ENCODE results near the gene AIFM2. TPM values are rescaled to one million over a fixed set of nuclear protein-coding genes. Genes with fewer than 3 reads are reported as not detected.

AIFM2 gene
- total RNA-seq, 2 experiments from 2014 or later = 3.0 to 3.3 TPM

- CTCF ChIA-PET = interaction anchor here (0.6 to 4.7 kb wide), 42 partner anchors 10 to 310 kb away, joined by 3 to 69 read pairs (median 5); partner anchors contain the start of genes AIFM2 and SAR1A
- no peaks in the 10 kb centered on the region for H3K9me3 Mint-ChIP-seq
- peaks cover 14% of the 10 kb centered on the region for H3K36me3 Mint-ChIP-seq (ENCODE audit: low read depth)
These were observed 13.3 kb upstream of the AIFM2 start for GRCh38 chr10:70145666-70146488.

GRCh38 chr10:70145166-70145665, 12.6 kb upstream of the AIFM2 start:
- peak overlapping the region; percentile 36 for H3K27ac Mint-ChIP-seq
- CTCF ChIA-PET = interaction anchor here (0.6 to 4.7 kb wide), 11 partner anchors 10 to 246 kb away, joined by 4 to 69 read pairs (median 12); partner anchors contain the start of gene SAR1A
- intact Hi-C loops (cut with micrococcal nuclease) = no loop called here
- H3K27me3 Mint-ChIP-seq (ENCODE audit: low read depth) = no peaks in the 10 kb centered on the region
- no peaks in the 10 kb centered on the region for H3K9me3 Mint-ChIP-seq
- peaks cover 14% of the 10 kb centered on the region for H3K36me3 Mint-ChIP-seq (ENCODE audit: low read depth)
- H3K4me3 Mint-ChIP-seq = peak overlapping the region; percentile 90
- peaks cover 30% of the 10 kb centered on the region for H3K4me1 Mint-ChIP-seq (ENCODE audit: low read depth)
- DNase-seq = no peak

More at GRCh38 chr10:70145666-70146488, 13.3 kb upstream of the AIFM2 start:
- H3K27me3 Mint-ChIP-seq (ENCODE audit: low read depth) = no peaks in the 10 kb centered on the region
- peak; percentile 71 for DNase-seq
- H3K4me1 Mint-ChIP-seq (ENCODE audit: low read depth) = peaks cover 30% of the 10 kb centered on the region
- intact Hi-C loops (cut with micrococcal nuclease) = loop anchor here (1.0 to 2.0 kb wide), 13 partner anchors 8 to 257 kb away; partner anchors contain the start of genes LRRC20, PPA1 and SAR1A
- H3K27ac Mint-ChIP-seq = peak overlapping the region; percentile 93
- peak overlapping the region; percentile 90 for H3K4me3 Mint-ChIP-seq

- no peak for DNase-seq
- Mint-ChIP-seq H3K4me3 (peak overlapping the region; percentile 90), H3K4me1 (ENCODE audit: low read depth) (peaks cover 30% of the 10 kb centered on the region), H3K27ac (no peak overlapping the region), H3K36me3 (ENCODE audit: low read depth) (peaks cover 7% of the 10 kb centered on the region), H3K9me3 (no peaks in the 10 kb centered on the region), H3K27me3 (ENCODE audit: low read depth) (no peaks in the 10 kb centered on the region)
- intact Hi-C loops (cut with micrococcal nuclease) = no loop called here
- CTCF ChIA-PET = interaction anchor here (1.3 to 4.7 kb wide), 5 partner anchors 10 to 123 kb away, joined by 4 to 69 read pairs (median 19); partner anchors contain the start of gene SAR1A
These were observed 11.9 kb upstream of the AIFM2 start for GRCh38 chr10:70144372-70145110.

- intact Hi-C loops (cut with micrococcal nuclease) = loop anchor here (1.0 kb wide), 1 partner anchor 21 kb away; no protein-coding TSS in a partner anchor
- Mint-ChIP-seq H3K27ac (no peak overlapping the region), H3K4me1 (ENCODE audit: low read depth) (peaks cover 25% of the 10 kb centered on the region), H3K9me3 (no peaks in the 10 kb centered on the region), H3K36me3 (ENCODE audit: low read depth) (peaks cover 3% of the 10 kb centered on the region), H3K27me3 (ENCODE audit: low read depth) (no peaks in the 10 kb centered on the region), H3K4me3 (no peak overlapping the region)
- CTCF ChIA-PET = interaction anchor here (0.7 to 1.2 kb wide), 2 partner anchors 21 to 27 kb away, joined by 3 to 5 read pairs; no protein-coding TSS in a partner anchor
- DNase-seq = no peak
These were observed 9.9 kb upstream of the AIFM2 start for GRCh38 chr10:70142555-70142954.

GRCh38 chr10:70140297-70140696, 7.7 kb upstream of the AIFM2 start:
- Mint-ChIP-seq H3K36me3 (ENCODE audit: low read depth) (no peaks in the 10 kb centered on the region), H3K27me3 (ENCODE audit: low read depth) (no peaks in the 10 kb centered on the region), H3K9me3 (no peaks in the 10 kb centered on the region), H3K4me3 (no peak overlapping the region), H3K4me1 (ENCODE audit: low read depth) (peaks cover 15% of the 10 kb centered on the region), H3K27ac (no peak overlapping the region)
- CTCF ChIA-PET = interaction anchor here (1.0 kb wide), 1 partner anchor 24 kb away, joined by 4 read pairs; no protein-coding TSS in a partner anchor
- intact Hi-C loops (cut with micrococcal nuclease) = no loop called here
- DNase-seq = no peak

GRCh38 chr10:70139997-70140250, 7.3 kb upstream of the AIFM2 start:
- peaks cover 15% of the 10 kb centered on the region for H3K4me1 Mint-ChIP-seq (ENCODE audit: low read depth)
- H3K9me3 Mint-ChIP-seq = no peaks in the 10 kb centered on the region
- intact Hi-C loops (cut with micrococcal nuclease) = no loop called here
- H3K4me3 Mint-ChIP-seq = no peak overlapping the region
- H3K27ac Mint-ChIP-seq = no peak overlapping the region
- CTCF ChIA-PET = interaction anchor here (1.0 kb wide), 1 partner anchor 24 kb away, joined by 4 read pairs; no protein-coding TSS in a partner anchor
- no peak for DNase-seq
- H3K36me3 Mint-ChIP-seq (ENCODE audit: low read depth) = no peaks in the 10 kb centered on the region
- H3K27me3 Mint-ChIP-seq (ENCODE audit: low read depth) = no peaks in the 10 kb centered on the region

- Mint-ChIP-seq H3K9me3 (no peaks in the 10 kb centered on the region), H3K27ac (peak overlapping the region; percentile 38), H3K27me3 (ENCODE audit: low read depth) (no peaks in the 10 kb centered on the region), H3K4me1 (ENCODE audit: low read depth) (peaks cover 12% of the 10 kb centered on the region), H3K4me3 (no peak overlapping the region), H3K36me3 (ENCODE audit: low read depth) (no peaks in the 10 kb centered on the region)
- CTCF ChIA-PET = interaction anchor here (1.2 to 1.6 kb wide), 2 partner anchors 20 to 24 kb away, joined by 4 to 6 read pairs; no protein-coding TSS in a partner anchor
- DNase-seq = no peak
- intact Hi-C loops (cut with micrococcal nuclease) = no loop called here
These were observed 6.7 kb upstream of the AIFM2 start for GRCh38 chr10:70139151-70139996.

- Mint-ChIP-seq H3K27me3 (ENCODE audit: low read depth) (no peaks in the 10 kb centered on the region), H3K36me3 (ENCODE audit: low read depth) (no peaks in the 10 kb centered on the region), H3K9me3 (no peaks in the 10 kb centered on the region), H3K4me1 (ENCODE audit: low read depth) (peaks cover 5% of the 10 kb centered on the region), H3K4me3 (no peak overlapping the region), H3K27ac (no peak overlapping the region)
- intact Hi-C loops (cut with micrococcal nuclease) = no loop called here
- CTCF ChIA-PET = interaction anchor here (1.2 to 1.6 kb wide), 2 partner anchors 19 to 22 kb away, joined by 4 to 6 read pairs; no protein-coding TSS in a partner anchor
- no peak for DNase-seq
These were observed 5.6 kb upstream of the AIFM2 start for GRCh38 chr10:70137927-70138883.

GRCh38 chr10:70137135-70137534, 4.5 kb upstream of the AIFM2 start:
- no peak for DNase-seq
- Mint-ChIP-seq H3K4me3 (no peak overlapping the region), H3K4me1 (ENCODE audit: low read depth) (peaks cover 8% of the 10 kb centered on the region), H3K27me3 (ENCODE audit: low read depth) (no peaks in the 10 kb centered on the region), H3K9me3 (no peaks in the 10 kb centered on the region), H3K36me3 (ENCODE audit: low read depth) (peaks cover 1% of the 10 kb centered on the region), H3K27ac (no peak overlapping the region)
- CTCF ChIA-PET = interaction anchor here (2.2 to 4.2 kb wide), 2 partner anchors 10 to 20 kb away, joined by 12 to 22 read pairs; partner anchors contain the start of gene TYSND1
- intact Hi-C loops (cut with micrococcal nuclease) = no loop called here

GRCh38 chr10:70135684-70136083, 3.1 kb upstream of the AIFM2 start:
- no peak for DNase-seq
- H3K4me3 Mint-ChIP-seq = no peak overlapping the region
- H3K27me3 Mint-ChIP-seq (ENCODE audit: low read depth) = peaks cover 2% of the 10 kb centered on the region
- H3K27ac Mint-ChIP-seq = no peak overlapping the region
- H3K4me1 Mint-ChIP-seq (ENCODE audit: low read depth) = peaks cover 15% of the 10 kb centered on the region
- intact Hi-C loops (cut with micrococcal nuclease) = no loop called here
- CTCF ChIA-PET = interaction anchor here (2.2 to 4.2 kb wide), 2 partner anchors 11 to 19 kb away, joined by 12 to 22 read pairs; partner anchors contain the start of gene TYSND1
- no peaks in the 10 kb centered on the region for H3K9me3 Mint-ChIP-seq
- H3K36me3 Mint-ChIP-seq (ENCODE audit: low read depth) = peaks cover 1% of the 10 kb centered on the region
